Activated CD8-positive, alpha-beta memory T cell treated with anti-CD3 and anti-CD28 coated beads for 4 hours (primary cell): ENCODE data around the gene THUMPD1.
"Not testable (repeated sequence)": the region's sequence is repeated elsewhere in the genome, so short reads cannot be mapped to it uniquely, and the experiment has no call there.

Source experiments
- DNase-seq, 2 donors: peaks; one replicate each; pipeline ENCODE4 v3.0.0-alpha.2; 2020; ENCODE audit warnings: low read depth in 2 of 2

The THUMPD1 gene

GRCh38 chr16:20747030-20747816 lies 5.6 kb upstream of the THUMPD1 start:
- no peak for DNase-seq

- no peak for DNase-seq
Measured at GRCh38 chr16:20746461-20746860, 4.8 kb upstream of the THUMPD1 start.

- DNase-seq, result no peak
Measured at GRCh38 chr16:20744922-20745440, 3.4 kb upstream of the THUMPD1 start.

- no peak for DNase-seq
Measured at GRCh38 chr16:20743591-20743990, 2.0 kb upstream of the THUMPD1 start.

- DNase-seq, result peak; percentile 84 to 85
Measured at GRCh38 chr16:20740901-20741521, 607 bp downstream of the THUMPD1 start.

GRCh38 chr16:20740007-20740883 lies 1.4 kb downstream of the THUMPD1 start:
- no peak for DNase-seq

- DNase-seq, result no peak
Measured at GRCh38 chr16:20735490-20735889, 6.1 kb downstream of the THUMPD1 start.

GRCh38 chr16:20734782-20735181 lies 6.8 kb downstream of the THUMPD1 start:
- DNase-seq, result no peak

GRCh38 chr16:20734056-20734455 lies 7.6 kb downstream of the THUMPD1 start:
- no peak for DNase-seq

GRCh38 chr16:20729141-20729540 lies 12.5 kb downstream of the THUMPD1 start:
- DNase-seq, result no peak

GRCh38 chr16:20727181-20727580 lies 14.4 kb downstream of the THUMPD1 start:
- DNase-seq, result no peak

GRCh38 chr16:20726661-20727060 lies 15.0 kb downstream of the THUMPD1 start:
- DNase-seq, result no peak

GRCh38 chr16:20720251-20720650 lies 21.4 kb downstream of the THUMPD1 start:
- no peak for DNase-seq

- DNase-seq, result not testable (repeated sequence)
Measured at GRCh38 chr16:20717718-20718117, 23.9 kb downstream of the THUMPD1 start.

- DNase-seq, result no peak
Measured at GRCh38 chr16:20711277-20711911, 30.2 kb downstream of the THUMPD1 start.

GRCh38 chr16:20708129-20708528 lies 33.5 kb downstream of the THUMPD1 start:
- DNase-seq, result not testable (repeated sequence)

- DNase-seq, result no peak
Measured at GRCh38 chr16:20707461-20707860, 34.2 kb downstream of the THUMPD1 start.

- DNase-seq, result not testable (repeated sequence)
Measured at GRCh38 chr16:20705972-20706371, 35.6 kb downstream of the THUMPD1 start.

GRCh38 chr16:20704281-20704680 lies 37.3 kb downstream of the THUMPD1 start:
- DNase-seq, result no peak

GRCh38 chr16:20701692-20702091 lies 39.9 kb downstream of the THUMPD1 start:
- DNase-seq, result not testable (repeated sequence)

- no peak for DNase-seq
Measured at GRCh38 chr16:20696618-20697017, 45.0 kb downstream of the THUMPD1 start.

- DNase-seq, result no peak
Measured at GRCh38 chr16:20695024-20695423, 46.6 kb downstream of the THUMPD1 start.
